HG02852 (cell line): ENCODE measurements around the gene UGT2B7.
A peak's percentile ranks its signal among the peaks of the same experiment; 100 is the strongest.
"Not testable (repeated sequence)": the region's sequence is repeated elsewhere in the genome, so short reads cannot be mapped to it uniquely, and the experiment has no call there.

Experiments
- ATAC-seq: cut with Tn5 transposase; IDR thresholded peaks from one replicate; pipeline ENCODE4 v1.9.1; 2021; ENCODE audit warnings: mild to moderate bottlenecking, moderate library complexity; ENCODE audit not compliant: unreplicated experiment

The UGT2B7 gene

DNA sequence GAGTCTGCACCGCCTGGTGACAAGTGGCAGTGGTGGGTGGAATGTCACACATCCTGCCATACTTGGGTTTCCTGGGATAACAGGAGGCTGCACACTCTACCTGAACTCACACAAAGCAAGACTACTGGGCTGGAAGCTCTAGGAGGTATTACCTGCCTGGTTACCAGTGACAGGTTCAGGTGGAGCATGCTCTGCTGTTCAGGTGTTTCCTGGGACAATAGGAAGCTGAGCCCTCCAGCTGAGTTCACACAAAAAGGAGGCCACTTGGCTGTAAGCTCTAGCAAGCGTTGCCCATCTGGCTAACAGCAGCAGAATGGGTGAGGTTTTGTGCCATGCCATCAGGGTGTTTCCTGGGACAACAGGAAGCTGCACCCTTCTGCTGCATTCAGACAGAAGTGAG is 17.4 kb upstream of the UGT2B7 start:
- ATAC-seq, result no peak

DNA sequence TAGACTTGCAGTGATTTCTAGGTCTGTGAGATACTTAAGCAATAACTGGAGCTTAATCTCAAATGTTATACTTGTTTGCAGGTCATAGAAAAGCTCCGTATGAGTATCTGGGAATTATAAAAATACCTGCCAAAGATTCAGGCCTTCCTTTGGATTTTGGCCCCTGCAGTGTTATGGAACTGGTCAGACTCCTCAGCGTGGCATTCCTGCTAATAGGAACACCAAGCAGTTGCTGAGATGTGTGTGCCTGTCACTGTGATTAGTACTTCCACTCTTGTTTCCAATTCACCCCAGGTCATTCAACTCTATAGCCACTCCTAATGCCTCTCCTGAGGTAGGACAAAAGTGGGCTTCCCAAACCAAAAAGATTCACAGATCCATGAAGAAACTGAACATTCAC is 7.8 kb upstream of the UGT2B7 start:
- ATAC-seq, result no peak

DNA sequence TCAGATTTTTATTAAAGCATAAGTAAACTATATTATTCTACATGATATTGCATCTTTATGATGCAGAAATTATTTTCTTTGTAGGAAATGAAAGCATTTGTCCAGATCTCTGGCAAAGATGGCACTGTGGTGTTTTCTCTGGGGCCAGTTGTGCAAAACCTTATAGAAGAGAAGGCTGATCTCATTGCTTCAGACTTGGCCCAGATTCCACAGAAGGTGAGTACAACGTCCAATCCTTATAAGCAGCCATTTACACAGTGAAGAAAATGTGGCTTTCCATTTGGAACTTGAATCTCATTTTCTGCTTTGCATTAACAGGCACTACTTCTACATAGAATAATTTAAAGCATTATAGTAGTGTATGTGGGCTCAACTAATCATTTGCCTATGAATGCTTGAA is 6.9 kb upstream of the UGT2B7 start:
- no peak for ATAC-seq

DNA sequence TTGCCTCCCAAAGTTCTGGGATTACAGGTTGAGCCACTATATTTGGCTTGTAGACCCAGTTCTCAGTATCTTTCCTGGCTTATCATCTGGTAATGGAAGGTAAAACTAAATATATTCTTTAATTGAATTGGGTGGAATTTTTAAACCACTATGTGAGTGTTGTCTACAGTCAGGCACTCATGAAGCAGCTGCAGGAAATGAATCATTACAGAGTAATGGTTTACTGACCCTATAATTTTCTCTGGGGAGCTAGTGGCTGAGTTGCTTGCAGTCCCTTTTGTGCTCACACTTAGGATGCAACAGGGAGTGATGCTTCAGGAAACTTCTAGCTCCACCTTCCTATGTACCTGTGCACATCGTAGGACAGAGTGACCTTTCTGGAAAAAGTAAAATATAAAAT is 4.1 kb upstream of the UGT2B7 start:
- no peak for ATAC-seq

DNA sequence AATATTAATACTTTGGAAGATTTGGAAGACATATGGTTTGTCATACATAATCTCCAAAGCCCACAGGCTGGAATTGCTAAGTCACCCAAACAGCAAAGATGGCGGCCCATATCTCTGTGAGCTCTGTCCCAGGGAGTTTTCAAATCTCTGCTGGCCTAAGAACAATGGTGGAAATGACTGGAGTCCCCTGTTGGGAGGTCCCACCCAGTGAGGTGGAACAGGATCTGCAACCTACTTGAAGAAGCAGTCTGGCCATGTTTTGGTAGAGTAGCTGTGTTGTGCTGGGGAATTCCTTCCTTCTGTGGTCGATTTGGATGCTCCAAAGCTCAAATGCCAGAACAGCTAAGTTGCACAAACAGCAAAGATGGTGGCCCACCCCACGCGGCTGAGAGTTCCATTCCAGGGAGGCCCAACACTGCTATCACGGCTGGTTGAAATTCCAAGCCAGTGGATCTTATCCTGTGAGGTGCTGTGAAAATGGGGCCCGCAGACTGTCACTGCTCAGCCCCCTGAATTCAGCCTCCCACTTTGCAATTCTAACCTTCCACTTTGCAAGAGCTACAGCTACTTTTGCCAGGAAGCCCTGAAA is 3.2 kb upstream of the UGT2B7 start:
- ATAC-seq, result no peak

DNA sequence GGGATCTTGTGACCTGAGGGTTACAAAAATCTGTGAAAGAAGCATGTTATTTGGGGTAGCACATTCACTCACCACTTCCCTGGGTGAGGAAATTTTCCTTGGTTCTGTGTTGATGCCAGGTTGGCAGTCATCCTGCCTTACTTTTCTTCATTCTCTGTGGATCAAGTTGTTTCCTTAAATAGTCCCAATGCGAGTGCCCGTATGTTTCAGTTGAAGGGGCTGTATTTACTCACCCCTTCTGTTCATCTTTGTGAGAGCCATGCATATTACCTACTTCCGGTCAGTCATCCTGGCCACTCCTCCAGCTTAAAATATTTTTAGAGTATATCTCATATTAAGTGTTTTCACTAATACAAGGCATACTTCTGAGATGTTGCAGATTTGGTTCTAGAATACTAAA is 2.6 kb upstream of the UGT2B7 start:
- no peak for ATAC-seq

DNA sequence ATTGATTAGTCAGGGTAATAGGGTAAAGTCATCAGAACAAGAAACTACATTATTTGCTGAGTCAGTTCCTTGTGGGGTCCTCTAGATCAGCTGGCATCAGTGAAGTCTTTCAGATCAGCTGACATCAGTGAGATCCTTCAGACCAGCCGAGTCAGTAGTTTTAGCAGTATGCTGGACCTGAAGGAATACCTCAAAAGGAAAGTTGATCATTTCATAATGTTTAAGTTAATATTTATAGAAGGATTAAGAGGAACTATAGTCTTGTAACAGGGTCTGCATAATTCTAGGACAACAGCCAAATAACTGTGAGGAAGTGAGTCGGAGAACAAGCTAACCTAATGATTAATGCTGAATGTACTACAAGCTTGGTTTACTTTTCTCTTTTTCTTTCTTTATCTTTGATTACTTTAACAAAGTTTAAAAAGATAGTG is 958 bp upstream of the UGT2B7 start:
- no peak for ATAC-seq

DNA sequence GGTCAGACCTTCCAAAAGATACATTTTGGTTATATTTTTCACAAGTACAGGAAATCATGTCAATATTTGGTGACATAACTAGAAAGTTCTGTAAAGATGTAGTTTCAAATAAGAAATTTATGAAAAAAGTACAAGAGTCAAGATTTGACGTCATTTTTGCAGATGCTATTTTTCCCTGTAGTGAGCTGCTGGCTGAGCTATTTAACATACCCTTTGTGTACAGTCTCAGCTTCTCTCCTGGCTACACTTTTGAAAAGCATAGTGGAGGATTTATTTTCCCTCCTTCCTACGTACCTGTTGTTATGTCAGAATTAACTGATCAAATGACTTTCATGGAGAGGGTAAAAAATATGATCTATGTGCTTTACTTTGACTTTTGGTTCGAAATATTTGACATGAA is 536 bp downstream of the UGT2B7 start:
- no peak for ATAC-seq

DNA sequence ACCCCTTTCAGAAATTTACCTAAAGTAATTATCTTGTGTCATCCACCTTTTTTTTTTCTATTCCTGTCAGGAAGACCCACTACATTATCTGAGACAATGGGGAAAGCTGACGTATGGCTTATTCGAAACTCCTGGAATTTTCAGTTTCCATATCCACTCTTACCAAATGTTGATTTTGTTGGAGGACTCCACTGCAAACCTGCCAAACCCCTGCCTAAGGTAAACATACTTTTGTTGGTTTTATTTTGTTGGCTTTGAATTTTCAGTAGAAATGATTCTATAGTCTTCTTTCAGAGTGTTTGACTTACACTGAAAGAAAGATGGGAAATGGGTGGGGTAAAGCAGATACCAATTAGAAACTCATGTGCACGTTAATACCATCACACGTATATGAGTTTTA is 2.2 kb downstream of the UGT2B7 start:
- no peak for ATAC-seq

DNA sequence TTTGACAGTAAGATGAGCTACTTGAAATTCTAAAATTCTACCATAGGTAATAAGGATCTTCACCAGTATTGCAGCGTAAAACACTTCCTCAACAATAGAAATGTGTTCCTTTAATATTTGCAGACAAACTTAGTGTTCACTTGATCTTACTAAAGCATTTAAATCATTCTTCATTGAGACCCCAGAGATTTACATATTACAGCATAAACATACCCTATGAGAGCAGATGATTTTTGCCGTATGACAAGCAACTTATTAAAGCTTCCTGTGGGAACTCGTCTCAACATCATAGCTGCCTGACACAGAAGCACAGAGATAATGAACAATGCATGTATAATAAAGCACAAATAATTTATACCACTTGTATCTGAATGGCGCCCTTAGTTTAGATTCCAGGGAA is 3.6 kb downstream of the UGT2B7 start:
- no peak for ATAC-seq

DNA sequence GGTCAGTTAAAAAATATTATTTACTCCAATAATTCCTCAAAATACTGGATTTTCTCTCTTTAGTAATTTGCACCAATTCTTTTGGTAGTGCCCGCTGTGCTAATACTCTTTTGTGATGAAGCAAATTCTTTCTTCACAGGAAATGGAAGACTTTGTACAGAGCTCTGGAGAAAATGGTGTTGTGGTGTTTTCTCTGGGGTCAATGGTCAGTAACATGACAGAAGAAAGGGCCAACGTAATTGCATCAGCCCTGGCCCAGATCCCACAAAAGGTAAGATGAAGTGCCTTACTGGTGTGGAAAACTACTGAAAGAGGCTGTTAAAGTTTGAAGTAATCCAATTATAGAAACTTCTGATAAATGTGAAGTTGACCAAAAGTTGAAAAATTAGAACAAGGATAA is 6.4 kb downstream of the UGT2B7 start:
- ATAC-seq, result not testable (repeated sequence)

DNA sequence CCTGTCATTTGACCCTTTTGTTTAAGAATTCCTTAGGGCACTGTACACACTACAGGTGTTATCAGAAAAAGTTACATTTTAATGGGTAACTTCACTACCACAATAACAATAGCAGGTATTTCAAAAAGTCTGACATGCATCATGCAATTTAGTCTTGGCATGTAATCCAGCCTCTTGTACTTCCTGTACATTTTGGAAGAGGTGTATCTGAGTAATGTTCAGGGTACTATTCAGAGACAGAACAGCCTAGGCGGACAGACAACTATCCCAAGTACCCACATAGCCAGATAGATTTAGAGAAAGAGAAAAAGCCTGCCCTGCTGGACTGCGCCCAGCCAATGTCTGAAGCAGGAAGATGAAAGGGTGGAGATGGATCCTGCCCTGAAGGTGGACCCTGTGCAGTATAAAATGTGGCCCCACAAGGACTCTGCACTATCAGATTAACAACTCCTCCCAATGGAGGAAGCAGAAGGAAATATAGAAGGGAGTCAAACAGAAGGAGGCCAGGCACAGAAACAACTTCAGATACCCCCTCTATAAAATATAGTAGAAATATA is 8.5 kb downstream of the UGT2B7 start:
- ATAC-seq, result no peak

DNA sequence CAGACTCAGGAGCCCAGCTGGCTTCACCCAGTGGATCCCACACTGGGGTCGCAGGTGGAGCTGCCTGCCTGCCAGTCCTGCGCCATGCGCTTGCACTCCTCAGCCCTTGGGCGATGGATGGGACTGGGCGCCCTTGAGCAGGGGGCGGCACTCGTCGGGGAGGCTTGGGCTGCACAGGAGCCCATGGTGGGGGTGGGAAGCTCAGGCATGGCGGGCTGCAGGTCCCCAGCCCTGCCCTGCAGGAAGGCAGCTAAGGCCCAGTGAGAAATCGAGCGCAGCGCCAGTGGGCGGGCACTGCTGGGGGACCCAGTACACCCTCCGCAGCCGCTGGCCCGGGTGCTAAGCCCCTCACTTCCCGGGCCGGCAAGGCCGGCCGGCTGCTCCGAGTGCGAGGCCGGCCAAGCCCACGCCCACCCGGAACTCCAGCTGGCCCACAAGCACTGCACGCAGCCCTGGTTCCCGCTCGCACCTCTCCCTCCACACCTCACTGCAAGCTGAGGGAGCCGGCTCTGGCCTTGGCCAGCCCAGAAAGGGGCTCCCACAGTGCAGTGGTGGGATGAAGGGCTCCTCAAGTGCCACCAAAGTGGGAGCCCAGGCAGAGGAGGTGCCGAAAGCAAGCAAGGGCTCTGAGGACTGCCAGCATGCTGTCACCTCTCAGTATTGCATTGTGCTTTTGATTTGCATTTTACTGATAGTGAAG is 19.0 kb downstream of the UGT2B7 start:
- ATAC-seq, result not testable (repeated sequence)

DNA sequence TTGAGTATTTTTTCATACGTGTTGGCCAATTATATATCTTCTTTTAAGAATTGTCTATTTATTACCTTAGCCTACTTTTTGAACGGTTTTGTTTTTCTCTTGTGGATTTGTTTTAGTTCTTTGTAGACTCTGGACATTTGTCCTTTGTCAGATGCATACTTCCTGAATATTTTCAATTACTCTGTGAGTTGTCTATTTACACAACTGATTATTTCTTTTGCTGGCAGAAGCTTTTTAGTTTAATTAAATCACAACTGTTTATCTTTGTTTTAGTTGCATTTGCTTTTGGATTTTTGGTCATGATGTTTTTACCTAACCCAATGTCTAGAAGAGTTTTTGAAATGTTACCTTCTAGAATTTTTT is 19.6 kb downstream of the UGT2B7 start:
- no peak for ATAC-seq

DNA sequence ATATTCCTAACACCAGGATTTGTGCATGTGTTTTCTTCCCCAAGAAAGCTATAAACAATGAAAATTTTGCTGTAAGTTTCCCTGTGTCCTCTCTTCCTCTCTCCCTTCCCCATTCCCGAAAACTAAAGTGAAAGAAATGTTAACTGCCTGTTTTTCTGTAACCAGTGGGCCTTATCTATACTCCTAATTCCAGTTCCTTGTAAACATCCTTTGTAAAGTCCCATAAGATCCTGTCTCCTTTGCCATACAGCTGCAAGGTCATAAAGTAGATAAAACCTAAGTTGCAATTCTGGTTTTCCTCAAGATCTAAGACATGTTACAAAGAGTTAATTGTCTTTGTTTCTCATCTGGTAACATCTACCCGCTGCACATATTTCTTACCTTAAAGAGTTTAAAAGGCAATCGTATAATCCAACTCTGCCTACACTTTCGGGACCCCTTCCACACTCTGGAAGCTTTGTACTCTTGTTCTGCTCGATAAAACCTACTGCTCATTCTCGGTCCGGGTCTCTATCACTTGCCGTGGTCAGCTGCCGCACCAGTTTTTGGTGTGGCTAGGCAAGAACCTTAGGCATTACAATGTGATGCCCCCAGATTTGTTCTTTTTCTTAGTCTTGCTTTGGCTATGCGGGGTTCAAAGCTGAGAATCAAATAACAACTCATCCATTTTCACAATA is 20.5 kb downstream of the UGT2B7 start:
- ATAC-seq, result no peak

DNA sequence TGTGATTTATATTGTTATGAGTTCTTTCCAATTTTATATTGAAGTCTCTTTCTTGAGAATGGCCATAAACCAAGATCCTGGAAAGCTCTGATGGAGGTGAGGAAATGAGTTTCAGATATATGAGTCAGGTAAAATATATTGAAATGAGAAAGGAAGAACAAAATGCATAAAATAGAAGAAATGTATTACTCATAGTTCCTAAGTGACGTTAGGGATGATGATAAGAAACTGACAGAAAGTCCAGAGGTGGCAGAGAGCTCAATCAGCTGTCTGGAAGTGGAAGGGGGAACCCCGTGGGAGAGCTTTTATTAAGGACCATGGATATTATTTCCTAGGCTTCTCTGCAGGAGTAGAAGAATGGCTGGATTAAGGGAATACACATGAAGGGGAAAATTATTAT is 24.6 kb downstream of the UGT2B7 start:
- ATAC-seq, result no peak

DNA sequence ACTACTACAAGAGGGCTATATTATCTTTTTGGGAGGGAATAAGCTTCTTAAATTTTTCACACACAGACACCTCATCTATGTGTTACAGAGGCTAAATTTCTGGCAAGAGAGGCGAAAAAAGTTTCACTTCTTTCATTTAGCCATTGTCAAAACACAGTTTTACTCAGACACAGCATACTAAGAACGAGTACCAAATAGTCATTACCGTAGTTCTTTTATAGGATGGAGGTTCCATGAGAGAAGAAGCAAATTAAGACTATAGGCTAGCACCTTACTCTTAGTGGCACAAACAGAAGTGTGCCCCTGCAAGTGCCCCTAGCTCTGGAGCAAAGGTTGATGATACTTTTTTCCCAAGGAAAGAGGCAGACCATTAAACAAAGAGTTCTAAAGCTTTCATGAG is 26.2 kb downstream of the UGT2B7 start:
- ATAC-seq, result peak; percentile 49

DNA sequence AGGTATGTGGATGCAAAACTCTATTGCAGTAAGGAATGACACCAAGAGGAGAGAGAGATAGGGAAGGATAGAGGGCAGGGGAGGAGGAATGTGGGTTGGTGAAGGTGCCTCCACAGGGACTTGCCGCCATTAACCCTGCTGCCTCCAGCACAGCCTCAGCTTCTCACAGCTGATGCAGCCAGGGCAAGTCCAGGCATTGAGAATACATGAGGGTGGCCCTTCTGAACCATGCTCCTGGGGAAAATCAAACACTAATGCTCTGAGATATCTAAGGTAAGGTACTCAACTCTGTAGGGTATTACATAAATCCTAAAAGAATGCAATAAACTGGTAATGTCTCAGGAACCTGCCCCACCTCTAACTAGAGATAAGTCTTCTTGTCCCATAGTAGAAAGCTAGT is 28.7 kb downstream of the UGT2B7 start:
- ATAC-seq, result no peak

DNA sequence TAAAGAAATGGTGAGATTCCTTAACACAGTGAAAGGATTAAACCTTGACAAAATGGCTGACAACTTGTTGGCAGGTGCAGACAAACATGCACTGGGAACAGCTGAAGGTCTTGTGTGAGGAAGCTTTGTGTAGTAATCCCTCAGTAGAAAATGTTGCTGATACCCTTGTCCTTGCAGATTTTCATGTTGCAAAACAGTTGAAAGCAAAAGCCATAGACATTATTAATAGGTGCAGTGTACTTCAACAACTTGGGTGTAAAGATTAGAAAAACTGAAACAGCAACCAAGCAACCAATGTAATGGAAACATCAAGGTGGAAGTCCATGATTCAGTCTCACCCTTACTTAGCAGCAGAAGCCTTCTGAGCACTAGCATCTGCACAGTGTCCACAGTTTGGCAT is 29.8 kb downstream of the UGT2B7 start:
- no peak for ATAC-seq

DNA sequence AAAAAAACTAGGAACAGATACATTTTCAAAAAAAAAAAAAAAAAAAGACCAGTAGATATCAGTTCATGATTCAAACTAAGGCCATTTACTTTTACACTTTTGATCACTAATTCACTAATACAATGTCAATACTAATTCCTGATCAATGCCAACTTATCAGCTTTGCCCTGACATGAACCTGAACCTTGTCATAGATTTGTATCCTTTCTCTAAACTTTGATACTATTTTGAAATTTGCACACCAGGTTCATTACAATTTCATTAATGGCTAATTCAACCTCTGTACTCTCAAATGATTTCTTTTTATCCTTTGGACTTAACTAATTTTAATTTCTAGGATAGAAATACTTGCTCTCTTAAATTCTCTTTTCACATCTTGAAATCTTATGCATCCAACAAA is 37.7 kb downstream of the UGT2B7 start:
- no peak for ATAC-seq

DNA sequence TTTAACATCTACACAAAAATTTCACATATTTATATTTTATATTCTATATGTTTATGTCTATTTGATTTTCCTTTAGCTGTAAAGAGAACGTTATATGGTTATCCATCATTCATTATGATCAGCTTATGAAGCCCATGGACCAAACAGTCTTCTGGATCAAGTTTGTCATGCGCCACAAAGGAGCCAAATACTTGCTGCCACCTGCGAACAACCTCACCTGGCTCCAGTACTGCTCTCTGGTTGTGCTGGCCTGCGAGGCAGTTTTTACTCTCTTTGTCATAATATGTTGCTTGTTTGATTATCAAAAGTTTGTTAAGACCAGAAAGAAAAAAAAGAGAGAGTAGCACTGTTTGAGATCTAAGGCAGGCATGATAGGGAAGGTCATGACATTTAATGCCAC is 38.2 kb downstream of the UGT2B7 start:
- no peak for ATAC-seq

DNA sequence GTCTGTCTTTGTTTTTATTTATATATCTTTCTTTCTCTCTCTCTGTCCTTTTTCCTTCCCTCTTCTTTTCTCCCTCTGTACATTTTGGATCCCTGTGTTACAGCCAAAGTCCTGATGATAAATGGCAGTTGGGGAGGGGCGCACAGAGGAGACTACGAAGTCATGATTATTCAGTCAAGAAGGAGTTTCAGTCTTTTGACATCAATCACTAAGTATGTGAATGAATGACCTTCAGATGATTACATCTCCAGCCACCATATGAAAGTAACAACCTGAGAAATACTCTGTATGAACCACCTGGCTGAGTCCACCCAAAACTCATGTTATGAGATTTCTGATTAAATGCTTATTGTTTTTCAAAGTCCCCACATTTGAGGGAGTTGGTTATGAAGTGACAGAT is 45.0 kb downstream of the UGT2B7 start:
- ATAC-seq, result no peak
